DMS153 (cell line): Measurements from ENCODE around the gene PDE6B.
"Not testable (repeated sequence)": the region's sequence is repeated elsewhere in the genome, so short reads cannot be mapped to it uniquely, and the experiment has no call there.

Source experiments
- DNase-seq: peaks from one replicate; lab custom pipeline; 2025; lab: John Stamatoyannopoulos, UW

The PDE6B gene

DNA sequence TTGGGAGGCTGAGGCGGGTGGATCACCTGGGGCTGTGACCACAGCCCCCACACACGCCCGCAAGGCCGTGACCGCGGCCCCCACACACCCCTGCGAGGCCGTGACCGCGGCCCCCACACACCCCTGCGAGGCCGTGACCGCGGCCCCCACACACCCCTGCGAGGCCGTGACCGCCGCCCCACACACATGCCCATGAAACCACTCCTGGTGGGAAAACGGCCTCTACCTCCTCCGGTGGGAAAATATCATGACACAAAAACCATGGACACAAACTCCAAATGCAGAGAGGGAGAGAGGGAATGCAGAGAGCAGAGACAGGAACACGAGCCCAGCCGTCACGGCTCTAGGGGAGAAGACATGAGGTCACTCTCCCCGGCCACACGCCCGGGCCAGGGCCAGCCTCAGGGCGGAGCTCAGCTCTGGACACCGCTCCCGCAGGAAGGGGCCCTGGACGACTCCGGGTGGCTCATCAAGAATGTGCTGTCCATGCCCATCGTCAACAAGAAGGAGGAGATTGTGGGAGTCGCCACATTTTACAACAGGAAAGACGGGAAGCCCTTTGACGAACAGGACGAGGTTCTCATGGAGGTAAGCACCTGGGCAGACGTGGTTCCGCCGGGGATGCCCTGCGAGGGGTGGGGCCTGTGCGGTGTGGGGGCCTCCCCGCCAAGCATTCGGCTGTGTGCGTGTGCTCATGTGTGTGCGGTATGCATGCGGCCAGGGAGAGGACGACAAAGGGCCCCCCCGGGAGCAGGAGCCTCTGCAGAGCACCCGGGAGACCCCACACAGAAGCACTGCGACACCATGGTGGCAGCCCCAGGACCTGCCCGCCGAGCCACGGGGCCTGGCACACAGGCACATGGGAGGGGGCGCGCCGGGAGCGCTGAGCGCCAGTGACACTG, 31.3 kb downstream of the PDE6B start:
- no peak for DNase-seq

DNA sequence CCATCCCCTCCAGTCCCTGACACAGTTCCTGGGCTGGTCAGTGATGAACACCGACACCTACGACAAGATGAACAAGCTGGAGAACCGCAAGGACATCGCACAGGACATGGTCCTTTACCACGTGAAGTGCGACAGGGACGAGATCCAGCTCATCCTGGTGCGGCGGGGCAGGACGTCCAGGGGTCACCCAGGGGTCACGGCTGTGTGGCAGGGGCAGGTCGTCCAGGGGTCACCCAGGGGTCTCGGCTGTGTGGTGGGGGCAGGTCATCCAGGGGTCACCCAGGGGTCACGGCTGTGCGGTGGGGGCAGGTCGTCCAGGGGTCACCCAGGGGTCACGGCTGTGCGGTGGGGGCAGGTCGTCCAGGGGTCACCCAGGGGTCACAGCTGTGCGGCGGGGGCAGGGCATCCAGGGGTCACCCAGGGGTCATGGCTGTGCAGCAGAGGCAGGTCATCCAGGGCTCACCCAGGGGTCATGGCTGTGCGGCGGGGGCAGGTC, 32.0 kb downstream of the PDE6B start:
- no peak for DNase-seq

DNA sequence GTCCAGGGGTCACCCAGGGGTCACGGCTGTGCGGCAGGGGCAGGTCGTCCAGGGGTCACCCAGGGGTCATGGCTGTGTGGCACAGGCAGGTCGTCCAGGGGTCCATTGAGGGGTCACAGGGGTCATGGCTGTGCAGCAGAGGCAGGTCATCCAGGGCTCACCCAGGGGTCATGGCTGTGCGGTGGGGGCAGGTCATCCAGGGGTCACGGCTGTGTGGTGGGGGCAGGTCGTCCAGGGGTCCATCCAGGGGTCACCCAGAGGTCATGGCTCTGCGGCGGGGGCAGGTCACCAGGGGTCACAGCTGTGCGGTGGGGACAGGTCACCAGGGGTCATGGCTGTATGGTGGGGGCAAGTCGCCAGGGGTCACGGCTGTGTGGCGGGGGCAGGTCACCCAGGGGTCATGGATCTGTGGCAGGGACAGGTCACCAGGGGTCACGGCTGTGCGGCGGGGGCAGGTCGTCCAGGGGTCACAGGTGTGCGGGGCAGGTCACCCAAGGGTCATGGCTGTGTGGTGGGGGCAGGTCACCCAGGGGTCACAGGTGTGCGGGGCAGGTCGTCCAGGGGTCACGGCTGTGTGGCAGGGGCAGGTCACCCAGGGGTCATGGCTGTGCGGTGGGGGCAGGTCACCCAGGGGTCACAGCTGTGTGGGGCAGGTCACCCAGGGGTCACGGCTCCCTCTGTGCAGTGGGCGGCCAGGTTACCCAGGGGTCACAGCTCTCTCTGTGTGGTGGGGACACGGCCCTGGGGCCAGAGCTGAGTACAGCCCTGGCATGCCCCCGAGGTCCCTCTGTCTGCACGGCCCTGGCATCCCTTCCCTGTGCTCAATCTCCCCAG, 32.7 kb downstream of the PDE6B start:
- DNase-seq: no peak

DNA sequence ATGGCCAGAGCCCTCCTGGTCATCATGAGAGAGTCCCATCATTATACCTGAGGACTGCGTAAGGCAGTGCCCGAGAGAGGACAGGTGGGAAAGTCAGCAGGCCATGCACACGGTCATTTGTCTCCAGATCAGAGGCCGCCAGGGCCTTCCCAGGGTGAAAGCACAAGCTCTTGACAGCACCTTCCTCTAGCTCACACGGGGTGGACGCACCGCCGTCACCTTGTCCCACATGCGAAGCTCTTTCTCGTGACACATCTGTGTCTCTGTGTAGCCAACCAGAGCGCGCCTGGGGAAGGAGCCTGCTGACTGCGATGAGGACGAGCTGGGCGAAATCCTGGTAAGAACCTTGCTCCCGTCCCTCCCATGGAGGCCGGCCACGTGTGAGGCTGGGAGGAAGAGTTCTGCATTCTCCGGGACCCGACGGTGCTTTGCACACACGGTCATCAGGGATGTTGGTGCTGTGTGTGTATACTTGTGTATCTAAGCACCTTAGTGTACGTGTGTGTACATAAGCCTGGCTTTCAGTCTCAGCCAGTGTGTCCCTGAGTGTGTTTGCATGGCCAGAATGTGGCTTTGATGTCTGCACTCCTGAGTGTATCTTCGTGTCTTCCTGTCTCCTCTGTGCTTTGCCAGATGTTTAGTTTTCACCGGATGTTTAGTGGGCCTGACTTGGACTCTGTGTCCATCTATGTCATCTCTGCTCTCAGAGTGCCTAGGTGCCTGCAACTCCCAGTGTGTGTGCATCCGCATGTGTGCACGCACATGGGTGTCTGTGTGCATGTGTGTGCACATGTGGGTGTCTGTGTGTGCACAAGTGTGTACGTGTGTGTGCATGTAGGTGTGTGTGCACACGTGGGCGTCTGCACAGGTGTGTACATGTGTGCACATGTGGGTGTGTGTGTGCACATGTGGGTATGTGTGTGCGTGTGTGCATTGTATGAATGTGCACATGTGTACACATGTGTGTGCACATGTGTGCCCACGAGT, 33.6 kb downstream of the PDE6B start:
- no peak for DNase-seq

DNA sequence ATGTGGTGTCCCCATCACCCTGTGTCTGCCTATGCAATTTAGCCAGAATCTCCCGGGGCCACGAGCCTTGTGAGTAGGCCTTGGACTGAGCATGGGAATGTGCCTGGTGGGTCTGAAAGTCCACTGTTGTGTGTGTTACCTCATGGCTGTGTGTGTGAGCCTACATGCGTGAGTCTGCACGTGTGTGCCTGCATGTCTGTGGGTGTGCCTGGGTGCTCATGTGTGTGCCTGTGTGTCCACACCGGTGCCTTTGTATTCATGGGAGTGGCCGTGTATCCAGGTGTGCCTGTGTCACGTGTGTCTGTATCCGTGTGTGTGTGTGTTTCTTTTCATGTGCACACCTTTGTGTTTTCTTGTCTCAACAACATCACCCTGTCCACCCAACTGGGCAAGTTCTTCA, 34.5 kb downstream of the PDE6B start:
- DNase-seq: no peak

DNA sequence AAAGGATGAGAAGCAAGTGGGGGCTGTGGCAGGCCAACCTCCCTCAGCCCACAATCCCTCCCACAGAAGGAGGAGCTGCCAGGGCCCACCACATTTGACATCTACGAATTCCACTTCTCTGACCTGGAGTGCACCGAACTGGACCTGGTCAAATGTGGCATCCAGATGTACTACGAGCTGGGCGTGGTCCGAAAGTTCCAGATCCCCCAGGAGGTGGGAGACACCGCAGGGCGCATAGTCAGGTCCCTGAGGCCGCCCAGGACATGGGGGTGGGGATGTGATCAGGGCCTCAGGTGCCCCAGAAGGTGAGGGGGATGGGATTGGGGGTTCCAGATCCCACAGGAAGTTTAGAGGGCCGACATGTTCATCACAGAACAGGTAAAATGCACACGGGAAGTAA, 35.0 kb downstream of the PDE6B start:
- DNase-seq: no peak

DNA sequence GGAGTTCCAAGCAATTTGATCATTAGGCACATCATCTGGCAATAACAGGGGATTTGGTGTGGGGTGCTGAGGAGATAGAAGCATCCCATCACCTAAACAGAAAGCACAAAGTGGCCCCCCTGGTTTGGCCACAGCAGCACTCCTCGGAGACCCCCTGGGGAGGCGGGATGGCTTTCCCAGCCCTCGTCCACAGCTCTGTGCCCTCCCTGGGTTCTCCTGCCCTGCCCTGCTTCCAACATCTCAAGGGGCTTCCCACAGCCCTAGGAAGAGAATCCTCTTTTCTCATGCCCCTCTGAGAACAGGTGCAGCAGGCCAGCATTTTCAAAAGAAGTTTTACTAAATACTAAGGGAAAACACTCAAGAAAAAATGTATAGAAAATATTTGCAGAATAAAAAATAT, 35.9 kb downstream of the PDE6B start:
- no peak for DNase-seq

DNA sequence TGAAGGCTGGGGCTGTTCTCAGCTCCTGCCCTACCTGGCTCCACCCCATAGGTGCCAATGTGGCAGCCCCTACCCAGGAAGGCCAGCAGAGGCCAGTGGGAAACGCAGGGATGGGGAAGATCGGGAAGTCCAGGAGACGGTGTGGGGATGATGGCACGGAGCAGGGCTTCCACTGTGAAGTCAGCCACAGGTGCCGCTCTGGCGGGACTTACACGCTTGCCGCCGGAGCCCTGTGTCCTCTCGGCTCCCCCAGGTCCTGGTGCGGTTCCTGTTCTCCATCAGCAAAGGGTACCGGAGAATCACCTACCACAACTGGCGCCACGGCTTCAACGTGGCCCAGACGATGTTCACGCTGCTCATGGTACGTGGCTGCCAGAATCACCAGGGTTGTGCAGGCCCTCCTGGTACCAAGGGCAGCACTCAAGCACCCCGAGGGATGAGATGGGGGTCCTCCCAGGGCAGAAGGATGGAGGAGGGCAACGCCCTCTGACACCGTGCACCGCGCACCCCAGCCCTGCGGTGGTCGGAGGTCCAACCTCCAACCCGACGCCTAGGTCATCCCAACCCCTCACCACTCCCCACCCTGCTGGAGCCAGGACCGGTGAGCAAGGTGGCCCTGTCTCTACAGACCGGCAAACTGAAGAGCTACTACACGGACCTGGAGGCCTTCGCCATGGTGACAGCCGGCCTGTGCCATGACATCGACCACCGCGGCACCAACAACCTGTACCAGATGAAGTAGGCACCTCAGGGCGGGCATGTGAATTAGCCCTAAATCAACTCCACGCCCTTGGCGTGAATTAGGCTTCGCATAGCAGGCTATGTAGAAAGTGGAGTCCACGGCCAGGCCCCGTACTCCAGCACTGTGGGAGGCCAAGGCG, 36.7 kb downstream of the PDE6B start:
- DNase-seq: no peak

DNA sequence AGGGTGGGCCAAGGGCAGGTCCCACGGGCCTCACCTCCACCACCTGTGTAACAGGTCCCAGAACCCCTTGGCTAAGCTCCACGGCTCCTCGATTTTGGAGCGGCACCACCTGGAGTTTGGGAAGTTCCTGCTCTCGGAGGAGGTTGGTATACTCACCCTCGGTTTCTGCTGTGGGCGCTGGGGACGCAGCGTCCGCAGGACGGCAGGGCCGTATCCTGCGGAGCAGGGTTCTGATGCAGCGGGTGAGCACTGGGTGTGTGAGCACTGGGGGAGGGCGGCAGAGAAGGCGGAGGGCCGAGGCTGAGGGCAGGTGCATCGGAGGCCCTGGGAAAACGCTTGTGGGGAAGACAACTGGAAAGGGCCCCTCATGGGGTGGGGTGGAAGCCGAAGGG, 37.7 kb downstream of the PDE6B start:
- no peak for DNase-seq

DNA sequence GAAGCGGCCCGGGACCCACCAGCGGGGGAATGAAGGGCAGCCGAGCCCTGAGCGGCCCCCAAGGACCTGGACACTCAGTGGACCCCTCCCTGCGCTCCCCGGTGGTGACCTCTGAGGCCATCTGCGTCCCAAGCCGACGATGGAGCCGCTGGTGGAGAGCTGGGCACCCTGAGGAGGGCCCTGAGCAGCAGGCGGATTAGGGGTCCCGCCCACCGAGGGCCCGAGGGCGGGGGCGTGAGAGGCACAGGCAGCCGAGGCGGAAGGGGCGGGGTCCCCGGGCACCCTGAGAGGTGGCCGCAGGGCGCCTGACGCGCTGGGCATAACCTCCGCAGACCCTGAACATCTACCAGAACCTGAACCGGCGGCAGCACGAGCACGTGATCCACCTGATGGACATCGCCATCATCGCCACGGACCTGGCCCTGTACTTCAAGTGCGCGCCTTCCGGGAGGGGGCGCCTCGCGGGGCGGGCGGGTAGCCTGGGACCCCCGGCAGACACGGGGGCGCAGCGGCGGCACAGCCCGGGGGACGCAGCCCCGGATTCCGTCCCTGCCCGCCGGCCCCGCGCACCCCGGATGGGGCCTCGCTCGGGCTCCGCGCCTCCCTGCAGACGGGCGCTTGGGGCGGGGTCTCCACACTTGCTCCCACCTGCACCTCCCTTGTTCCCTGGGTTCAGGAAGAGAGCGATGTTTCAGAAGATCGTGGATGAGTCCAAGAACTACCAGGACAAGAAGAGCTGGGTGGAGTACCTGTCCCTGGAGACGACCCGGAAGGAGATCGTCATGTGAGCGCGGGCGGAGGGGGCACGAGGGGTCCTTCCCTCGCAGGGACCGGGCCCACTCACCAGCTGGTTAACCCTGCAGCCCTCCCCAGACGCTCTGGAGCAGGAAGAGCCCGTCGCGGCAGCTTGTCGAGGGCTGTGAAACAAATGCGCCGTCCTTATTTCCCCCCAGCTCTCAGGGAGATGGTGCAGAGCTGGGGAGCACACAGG, 38.4 kb downstream of the PDE6B start:
- DNase-seq: no peak

DNA sequence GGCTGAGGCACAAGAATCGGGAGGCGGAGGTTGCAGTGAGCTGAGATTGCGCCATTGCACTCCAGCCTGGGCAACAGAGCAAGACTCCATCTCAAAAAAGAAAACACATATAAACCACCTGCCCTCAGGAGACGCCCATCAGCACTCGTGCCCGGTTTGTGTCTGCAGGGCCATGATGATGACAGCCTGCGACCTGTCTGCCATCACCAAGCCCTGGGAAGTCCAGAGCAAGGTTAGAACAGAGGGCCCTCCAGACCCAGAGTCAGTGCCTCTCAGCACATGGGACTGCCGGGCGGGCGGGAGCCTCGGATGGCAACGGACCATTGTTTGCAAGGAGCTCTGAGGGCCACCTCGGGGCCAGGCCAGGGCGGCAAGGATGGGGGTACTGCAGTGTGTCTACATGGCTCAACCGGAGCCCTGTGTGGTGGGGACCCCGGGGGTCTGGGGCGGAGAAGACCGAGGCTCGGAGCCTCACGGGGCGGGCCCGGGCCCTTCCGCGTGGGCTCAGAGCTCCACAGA, 39.4 kb downstream of the PDE6B start:
- DNase-seq: no peak

DNA sequence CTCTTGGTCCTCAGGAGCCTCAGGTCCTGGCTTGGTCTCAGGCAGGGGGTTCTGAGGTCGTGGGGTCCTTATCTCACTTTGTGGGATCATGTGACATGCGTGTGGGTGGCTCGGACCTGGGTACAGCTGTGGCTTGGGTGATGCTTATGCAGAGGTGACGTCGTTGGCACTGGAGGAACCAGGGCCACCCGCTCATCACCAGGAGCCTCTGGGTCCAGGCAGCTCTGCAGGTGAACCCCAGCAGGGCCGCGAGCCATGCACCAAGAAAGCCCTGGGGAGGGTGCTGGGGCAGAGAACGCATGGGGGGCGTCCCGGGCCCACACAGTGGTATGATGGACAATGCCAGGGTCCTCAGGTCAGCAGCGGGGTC, 40.0 kb downstream of the PDE6B start:
- DNase-seq: no peak

DNA sequence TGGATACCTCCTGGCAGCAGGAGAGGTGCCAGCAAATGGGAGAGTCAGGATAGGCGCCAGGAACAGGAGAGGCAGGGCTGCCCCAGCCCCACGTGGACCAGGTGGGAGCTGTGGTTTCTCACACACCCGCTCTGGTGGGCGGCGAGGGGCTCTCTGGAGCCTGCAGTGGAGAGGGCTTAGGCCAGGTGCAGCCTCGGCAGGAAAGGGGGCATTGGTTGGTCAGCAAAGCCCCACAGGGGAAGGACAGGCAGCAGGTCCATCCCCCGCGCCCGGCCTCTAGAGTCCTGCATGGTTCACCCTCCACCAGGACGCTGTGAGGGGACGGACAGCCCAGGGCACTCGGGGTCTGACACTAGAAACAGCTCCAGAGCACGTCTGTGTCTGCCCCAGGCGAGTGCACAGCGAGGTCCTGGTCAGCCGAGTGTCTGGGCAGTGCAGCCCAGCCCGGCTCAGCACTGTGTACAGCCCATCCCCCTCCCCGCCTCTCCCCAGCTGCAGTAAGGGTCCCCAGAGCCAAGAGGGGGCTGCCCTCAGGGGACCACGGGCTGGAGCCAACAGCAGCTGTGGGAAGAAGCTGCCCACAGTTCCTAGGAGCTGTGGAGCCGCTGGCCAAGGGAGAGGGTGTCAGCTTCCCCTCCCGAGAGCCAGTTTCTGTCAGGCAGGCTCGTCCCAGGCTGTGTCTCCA, 40.5 kb downstream of the PDE6B start:
- no peak for DNase-seq

DNA sequence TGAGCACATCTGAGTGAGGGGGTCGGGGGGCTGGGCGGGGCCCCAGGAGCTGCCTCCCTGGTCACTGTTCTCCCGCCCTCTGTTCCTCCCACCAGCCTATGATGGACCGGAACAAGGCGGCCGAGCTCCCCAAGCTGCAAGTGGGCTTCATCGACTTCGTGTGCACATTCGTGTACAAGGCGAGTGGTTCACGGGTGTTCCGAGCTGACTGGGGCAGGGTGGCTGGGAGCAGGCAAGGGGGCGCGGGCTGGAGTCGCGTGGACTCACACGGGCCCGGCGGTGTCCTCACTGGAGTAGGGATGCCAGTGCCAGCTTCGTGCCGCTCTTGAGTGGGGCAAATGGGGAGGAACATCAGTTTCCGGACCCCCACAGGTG, 41.0 kb downstream of the PDE6B start:
- no peak for DNase-seq

DNA sequence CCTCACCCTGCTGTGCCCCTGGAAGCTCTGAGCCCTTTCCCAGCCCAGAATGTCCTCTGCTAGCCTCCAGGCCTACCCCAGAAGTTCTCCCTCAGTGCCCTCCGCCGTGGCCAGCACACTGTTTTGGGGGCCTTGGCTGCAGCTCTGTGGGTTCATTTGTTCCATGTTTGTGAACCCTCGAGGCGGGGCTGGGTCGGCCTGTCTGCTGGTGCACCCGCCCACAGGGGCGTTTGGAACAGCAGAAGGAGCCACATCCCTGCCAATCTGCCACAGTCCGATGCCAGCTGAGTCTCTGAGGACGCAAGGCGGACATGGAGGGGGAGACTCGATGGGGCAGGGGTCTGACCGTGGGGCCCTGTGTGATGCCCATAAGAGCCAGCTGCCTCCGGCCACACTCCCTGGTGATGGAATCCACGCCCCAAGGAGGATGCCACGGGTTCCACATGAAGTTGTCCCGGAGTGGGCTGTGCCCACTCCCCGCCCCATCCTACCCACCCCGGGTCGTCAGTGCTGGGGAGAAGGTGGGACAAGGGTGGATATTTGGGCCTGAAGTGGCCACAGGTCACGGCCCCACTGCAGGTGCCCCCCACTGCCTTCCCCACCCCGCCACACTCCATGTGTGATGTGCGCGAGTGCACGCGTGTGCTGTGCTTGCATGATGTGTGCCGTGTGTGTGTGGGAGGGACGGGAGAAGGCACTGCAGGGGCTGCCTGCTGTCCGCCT, 41.6 kb downstream of the PDE6B start:
- DNase-seq: no peak

DNA sequence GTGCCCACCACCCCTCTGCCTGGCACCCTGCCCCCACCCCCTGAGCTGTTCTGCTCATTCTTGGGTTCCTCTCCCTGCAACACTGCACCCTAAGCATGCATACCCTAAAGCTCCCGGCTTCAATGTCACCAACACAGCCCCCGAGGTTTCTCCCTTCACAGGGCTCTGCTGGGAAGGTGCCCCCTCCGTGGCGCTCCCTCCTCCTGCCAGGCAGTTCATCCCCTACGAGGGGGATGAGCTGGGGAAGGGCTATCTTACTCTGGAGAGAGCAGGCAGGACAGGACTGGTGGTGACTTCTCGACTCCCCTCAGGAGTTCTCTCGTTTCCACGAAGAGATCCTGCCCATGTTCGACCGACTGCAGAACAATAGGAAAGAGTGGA, 42.2 kb downstream of the PDE6B start:
- no peak for DNase-seq

DNA sequence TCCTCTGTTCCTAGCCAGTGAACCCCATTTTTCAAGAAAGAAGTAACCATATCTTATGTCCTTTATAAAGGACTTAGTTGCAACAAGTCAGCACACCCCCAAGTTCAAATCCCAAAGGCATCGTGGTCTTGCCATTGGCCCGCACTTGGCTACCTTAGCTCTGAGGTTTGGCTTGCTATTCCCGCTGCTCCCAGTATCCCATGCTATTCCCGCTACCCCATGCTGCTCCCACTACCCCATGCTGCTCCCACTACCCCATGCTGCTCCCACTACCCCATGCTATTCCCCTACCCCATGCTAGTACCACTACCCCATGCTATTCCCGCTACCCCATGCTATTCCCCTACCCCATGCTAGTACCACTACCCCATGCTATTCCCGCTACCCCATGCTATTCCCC, 42.8 kb downstream of the PDE6B start:
- DNase-seq: not testable (repeated sequence)
